GM19372 (cell line): ENCODE data around the gene ABHD4.
"Not testable (repeated sequence)": the region's sequence is repeated elsewhere in the genome, so short reads cannot be mapped to it uniquely, and the experiment has no call there.

Source experiments
- ATAC-seq: cut with Tn5 transposase; IDR thresholded peaks from one replicate; pipeline ENCODE4 v1.9.1; 2021; ENCODE audit warnings: mild to moderate bottlenecking, low read depth, moderate library complexity; ENCODE audit not compliant: unreplicated experiment

The ABHD4 gene

GRCh38 chr14:22561661-22562579, 36.2 kb upstream of the ABHD4 start:
- no peak for ATAC-seq

GRCh38 chr14:22563987-22564386, 34.1 kb upstream of the ABHD4 start:
- no peak for ATAC-seq

DNA sequence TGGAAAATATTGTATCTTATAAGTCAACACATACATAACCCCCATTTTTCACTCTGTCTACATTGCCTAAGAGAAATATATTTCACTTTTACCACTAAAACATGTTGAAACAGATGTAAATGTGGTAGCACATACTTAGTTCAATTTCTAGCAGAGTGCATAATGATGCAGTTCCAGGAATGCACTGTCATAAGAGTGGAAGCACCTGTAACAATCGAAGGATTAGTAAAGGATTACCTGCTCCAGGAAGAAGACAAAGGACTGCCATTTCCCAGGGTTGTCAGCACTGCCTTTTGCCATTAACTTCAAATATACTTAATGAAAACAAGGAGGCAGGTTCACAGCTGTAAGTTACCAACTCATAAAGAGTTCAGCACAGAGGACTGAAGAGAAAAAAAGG, 33.6 kb upstream of the ABHD4 start:
- ATAC-seq, result no peak

DNA sequence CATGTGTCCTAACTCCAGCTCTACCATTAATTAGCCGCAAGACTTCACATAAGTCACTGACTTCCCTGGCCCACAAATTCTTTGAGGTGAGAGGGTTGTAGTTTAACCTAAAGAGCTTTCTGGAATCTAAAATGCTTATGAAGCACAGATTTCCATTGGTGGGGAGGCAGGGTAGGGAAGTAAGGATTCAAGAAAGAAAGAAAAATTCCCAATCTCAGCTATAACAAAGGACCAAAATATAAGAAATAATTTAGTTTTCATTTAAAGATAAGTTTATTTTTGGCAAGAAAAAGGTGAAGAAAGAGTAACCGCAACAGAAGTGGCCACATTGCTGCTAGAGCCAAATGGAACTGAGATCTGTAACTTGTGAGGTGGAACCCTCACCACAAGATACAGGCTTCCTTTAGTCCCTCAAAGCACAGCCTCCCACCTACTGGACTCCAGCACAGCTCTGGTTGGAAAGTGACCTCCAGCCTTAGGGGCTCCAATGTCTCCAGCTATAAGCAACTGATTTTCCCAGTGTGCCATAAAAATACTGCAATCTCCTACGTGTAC, 32.6 kb upstream of the ABHD4 start:
- ATAC-seq, result no peak

GRCh38 chr14:22566266-22566665, 31.8 kb upstream of the ABHD4 start:
- ATAC-seq, result not testable (repeated sequence)

DNA sequence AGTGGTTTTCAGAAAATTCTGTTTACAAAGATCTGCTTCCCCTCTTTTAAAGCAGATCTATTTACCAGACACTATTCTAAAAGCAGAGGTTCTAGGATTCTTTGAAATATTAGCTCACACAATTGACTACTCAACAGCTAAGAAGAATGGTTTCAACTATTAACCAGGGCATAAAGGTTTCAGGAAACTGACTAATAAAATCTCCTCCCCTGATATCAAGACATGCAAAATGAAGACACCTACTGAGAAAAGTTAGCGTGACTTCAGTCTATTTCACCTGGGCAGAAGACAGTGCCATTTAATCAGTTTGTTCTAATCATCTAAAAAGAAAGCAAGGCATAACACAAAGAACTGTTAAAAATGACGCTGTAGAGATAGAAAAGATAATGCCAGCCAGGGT, 31.3 kb upstream of the ABHD4 start:
- ATAC-seq, result no peak

- no peak for ATAC-seq
These were observed 30.7 kb upstream of the ABHD4 start for GRCh38 chr14:22567437-22567836.

DNA sequence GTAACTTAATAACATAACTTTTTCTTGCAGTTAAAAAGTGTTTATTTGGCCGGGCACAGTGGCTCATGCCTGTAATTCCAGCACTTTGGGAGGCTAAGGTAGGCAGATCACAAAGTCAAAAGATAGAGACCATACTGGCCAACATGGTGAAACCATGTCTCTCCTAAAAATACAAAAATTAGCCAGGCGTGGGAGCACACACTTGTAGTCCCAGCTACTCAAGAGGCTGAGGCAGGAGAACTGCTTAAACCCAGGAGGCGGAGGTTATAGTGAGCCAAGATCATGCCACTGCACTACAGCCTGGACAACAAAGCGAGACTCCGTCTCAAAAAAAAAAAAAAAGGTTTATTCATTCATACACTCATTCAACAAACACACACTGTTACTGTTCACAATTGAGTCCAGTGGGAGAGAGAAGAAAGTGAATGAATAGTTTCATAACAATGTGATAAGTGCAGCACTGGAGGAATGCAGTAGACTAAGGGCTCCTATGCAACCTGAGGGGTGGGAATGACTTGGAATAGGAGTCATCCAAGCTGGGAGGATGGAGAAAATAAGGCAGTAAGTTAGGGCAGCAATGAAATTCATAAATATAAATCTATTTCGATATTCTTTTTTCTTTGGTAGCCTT, 28.9 kb upstream of the ABHD4 start:
- ATAC-seq, result no peak

DNA sequence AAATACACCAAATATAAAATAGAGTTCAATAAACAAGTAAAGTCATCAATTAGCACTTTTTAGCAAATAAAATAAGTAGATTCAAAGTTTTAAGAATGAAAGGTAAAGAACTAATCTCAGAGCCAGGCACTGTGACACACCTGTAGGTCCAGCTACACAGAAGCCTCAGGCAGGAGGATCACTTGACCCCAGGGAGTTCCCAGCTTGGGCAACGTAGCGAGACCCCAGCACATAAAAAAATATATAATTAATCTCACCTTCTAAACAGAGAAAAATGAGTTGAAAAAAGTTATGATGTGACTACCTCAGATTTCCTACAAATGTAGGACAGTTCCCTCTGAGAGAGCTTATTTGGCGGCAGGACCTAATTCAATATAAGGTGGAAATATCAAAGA, 28.4 kb upstream of the ABHD4 start:
- no peak for ATAC-seq

DNA sequence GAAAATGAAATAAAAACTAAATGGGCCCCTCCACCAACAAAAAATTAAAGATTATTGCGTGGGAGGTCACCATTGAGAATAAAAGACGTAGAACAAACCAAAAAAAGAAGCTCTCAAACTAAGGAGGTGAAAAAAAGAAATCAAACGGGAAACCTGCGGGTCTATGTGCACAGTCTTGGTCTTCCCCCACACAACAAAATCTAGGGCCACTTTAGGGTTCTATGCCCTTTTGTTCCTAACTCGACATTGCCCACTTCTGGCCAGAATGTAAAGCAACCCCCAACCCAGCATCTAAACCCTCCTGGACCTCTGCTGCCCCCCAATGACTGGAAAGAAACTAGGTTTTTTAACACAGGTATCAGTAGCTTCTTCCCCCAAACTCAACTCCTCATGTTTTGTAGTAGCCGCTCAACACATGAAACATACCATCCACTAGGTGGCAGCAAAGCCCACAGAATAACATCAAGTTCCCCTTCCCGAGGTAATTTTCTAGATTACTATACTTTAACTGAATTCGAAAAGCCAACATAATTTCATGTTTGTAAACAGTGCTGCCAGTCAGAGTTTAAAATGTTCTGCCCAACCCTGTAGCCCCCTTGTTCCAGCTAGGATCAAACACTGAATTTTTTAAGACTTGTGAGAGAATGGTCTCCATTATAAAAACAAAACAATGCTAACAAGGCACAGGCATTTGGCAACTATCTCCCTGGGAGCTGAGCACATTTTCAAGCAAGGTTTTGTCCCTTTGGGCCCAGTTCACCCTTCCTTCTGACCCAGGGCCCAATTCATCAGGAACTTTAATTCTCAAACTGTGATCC, 27.8 kb upstream of the ABHD4 start:
- peak; percentile 72 for ATAC-seq

DNA sequence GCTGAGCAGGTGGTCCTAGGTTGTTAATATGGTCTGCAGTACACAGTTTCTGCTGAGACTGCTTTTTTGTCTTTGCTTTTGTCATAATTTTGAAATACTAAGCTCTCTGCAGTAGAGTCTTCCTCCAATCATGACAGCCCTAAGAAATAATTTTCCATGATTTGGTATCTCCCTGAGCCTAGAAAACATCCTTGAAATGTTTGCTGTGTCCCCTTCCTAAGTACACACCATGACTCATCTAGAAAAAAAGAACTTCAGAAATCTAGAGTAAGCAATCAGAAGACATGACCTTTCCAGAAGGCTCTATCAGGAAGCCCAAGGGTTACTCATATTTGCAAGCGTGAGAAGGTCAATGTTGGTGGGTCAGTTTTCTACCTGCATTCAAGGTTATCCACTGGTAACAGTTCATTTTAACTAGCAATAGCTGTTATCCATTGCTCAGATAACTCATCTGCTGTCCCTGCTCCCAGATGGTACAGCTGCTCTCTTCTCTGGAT, 25.5 kb upstream of the ABHD4 start:
- no peak for ATAC-seq

- ATAC-seq, result no peak
These were observed 24.3 kb upstream of the ABHD4 start for GRCh38 chr14:22573804-22574203.

DNA sequence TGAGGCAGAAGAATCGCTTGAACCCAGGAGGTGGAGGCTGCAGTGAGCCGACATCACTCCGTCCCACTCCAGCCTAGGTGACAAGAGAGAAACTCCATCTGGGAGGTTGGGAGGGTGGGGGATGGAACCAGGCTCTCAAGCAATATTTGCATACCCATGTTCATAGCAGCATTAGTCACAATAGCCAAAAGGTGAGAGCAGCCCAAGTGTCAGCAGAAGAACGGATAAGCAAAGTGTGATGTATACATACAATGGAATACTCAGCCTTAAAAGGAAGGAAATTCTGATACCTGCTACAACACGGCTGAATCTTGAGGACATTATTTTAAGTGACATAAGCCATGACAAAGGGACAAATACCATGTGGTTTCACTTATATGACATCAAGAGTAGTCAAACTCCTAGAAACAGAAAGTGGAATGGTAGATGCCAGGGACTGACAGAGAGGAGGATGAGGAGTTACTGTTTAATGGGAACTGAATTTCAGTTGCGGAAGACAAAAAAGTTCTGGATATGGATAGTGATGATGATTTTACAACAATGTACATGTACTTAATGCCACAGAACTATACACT, 20.7 kb upstream of the ABHD4 start:
- no peak for ATAC-seq

- no peak for ATAC-seq
These were observed 18.9 kb upstream of the ABHD4 start for GRCh38 chr14:22579236-22579635.

- no peak for ATAC-seq
These were observed 18.2 kb upstream of the ABHD4 start for GRCh38 chr14:22579881-22580280.

GRCh38 chr14:22580625-22581024, 17.5 kb upstream of the ABHD4 start:
- ATAC-seq, result no peak

- ATAC-seq, result no peak
These were observed 14.1 kb upstream of the ABHD4 start for GRCh38 chr14:22583994-22584393.

DNA sequence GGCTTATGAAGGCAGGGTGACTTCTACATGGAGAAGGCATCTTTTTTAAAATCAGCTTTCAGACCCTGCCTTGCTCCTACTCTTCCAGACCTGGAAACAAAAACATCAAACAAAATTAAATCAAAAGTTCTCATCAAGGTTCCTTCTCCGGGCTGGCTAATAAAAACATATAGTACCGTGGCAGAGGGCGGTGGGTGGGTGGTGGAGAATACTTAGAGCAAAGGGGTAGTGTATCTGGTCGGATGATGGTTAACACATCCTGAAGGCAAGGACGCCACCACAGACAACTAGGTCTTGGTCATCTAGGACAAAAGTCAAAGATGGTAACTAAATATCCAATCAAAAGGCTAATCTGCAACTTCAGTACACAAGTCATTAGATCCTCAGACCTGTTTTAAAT, 10.9 kb upstream of the ABHD4 start:
- no peak for ATAC-seq

GRCh38 chr14:22587677-22588422, 10.2 kb upstream of the ABHD4 start:
- ATAC-seq, result not testable (repeated sequence)
